Gastroesophageal sphincter (tissue), 3 donors: ENCODE data around the gene HSP90AA1.

Experiments
- POLR2A ChIP-seq, 2 donors: fragments of 450-650 bp; IDR thresholded peaks; one replicate each; pipeline ENCODE4 v1.6.1; 2017; ENCODE audit warnings: antibody characterized with exemption in 2 of 2, mild to moderate bottlenecking in 2 of 2, moderate library complexity in 1 of 2
- TF ChIP-seq, protein P1 (sequence below), 4 experiments: fragments of 200-600 bp in 2 of 4; fragments of 450-650 bp in 2 of 4; sonication (generic) in 1 of 4; IDR thresholded peaks; one replicate each; pipeline ENCODE4 v1.5.1; 2017 to 2019; ENCODE audit warnings: antibody characterized with exemption in 4 of 4, mild to moderate bottlenecking in 2 of 4, moderate library complexity in 2 of 4

DNA sequence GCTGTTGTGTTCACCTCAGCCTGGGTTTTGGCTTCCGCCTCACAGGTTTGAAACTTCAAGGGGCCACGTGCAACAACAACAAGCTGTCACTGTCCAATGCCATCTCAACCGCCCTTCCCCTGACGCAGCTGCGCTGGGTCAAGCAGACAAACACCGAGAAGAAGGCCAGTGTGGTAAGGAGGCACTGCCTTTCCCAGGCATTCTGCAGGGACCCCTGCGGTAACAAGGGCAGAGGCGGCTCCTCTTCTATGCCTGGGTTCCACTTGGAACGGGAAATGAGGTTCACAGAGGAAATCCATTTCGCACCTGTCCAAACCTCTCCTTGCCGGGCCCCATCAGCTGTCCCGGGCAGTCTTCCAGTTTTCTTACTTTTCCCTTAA lies 36.8 kb downstream of the HSP90AA1 start:
- TF ChIP-seq, protein P1, sequence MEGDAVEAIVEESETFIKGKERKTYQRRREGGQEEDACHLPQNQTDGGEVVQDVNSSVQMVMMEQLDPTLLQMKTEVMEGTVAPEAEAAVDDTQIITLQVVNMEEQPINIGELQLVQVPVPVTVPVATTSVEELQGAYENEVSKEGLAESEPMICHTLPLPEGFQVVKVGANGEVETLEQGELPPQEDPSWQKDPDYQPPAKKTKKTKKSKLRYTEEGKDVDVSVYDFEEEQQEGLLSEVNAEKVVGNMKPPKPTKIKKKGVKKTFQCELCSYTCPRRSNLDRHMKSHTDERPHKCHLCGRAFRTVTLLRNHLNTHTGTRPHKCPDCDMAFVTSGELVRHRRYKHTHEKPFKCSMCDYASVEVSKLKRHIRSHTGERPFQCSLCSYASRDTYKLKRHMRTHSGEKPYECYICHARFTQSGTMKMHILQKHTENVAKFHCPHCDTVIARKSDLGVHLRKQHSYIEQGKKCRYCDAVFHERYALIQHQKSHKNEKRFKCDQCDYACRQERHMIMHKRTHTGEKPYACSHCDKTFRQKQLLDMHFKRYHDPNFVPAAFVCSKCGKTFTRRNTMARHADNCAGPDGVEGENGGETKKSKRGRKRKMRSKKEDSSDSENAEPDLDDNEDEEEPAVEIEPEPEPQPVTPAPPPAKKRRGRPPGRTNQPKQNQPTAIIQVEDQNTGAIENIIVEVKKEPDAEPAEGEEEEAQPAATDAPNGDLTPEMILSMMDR (IDR thresholded peaks at IDR 0.05): no peak
- TF ChIP-seq POLR2A (IDR thresholded peaks at IDR 0.05): no peak
